Heart right ventricle (tissue), 16 donors: Measurements from ENCODE around the gene CHURC1. TPM values are rescaled to one million over a fixed set of nuclear protein-coding genes. Genes with fewer than 3 reads are reported as not detected.

ENCODE experiments used
- ATAC-seq, 8 donors: fragments of 200-7000 bp; cut with Tn5 transposase; one replicate each; pipeline ENCODE4 v1.9.1; 2020; ENCODE audit warnings: mild to moderate bottlenecking in 8 of 8, moderate library complexity in 8 of 8, moderate number of reproducible peaks in 1 of 8
- DNase-seq, 2 donors: peaks; one replicate each; pipeline ENCODE4 v3.0.0-alpha.2; 2020
- H3K27ac ChIP-seq, 10 donors: fragments of 200-600 bp; sonication (generic) in 2 of 10; one replicate each; pipeline versions ENCODE4 v1.5.0 to v1.8.0; 2020 to 2022; ENCODE audit warnings: mild to moderate bottlenecking in 3 of 10
- H3K27me3 ChIP-seq, 7 donors: fragments of 200-600 bp; one replicate each; pipeline ENCODE4 v1.8.0; 2021 to 2022; ENCODE audit warnings: mild to moderate bottlenecking in 2 of 7
- H3K36me3 ChIP-seq, 9 donors: fragments of 200-600 bp; sonication (generic) in 1 of 9; one replicate each; pipeline versions ENCODE4 v1.5.0 to v1.8.0; 2020 to 2022; ENCODE audit warnings: mild to moderate bottlenecking in 2 of 9
- H3K4me1 ChIP-seq, 9 donors: fragments of 200-600 bp; sonication (generic) in 1 of 9; one replicate each; pipeline versions ENCODE4 v1.5.0 to v1.8.0; 2020 to 2022; ENCODE audit warnings: mild to moderate bottlenecking in 4 of 9
- H3K4me3 ChIP-seq, 10 donors: fragments of 200-600 bp; sonication (generic) in 2 of 10; one replicate each; pipeline versions ENCODE4 v1.5.0 to v1.8.0; 2020 to 2022; ENCODE audit warnings: mild to moderate bottlenecking in 7 of 10, moderate library complexity in 2 of 10
- H3K9me3 ChIP-seq, 11 donors: fragments of 200-600 bp in 10 of 11; sonication (generic) in 2 of 11; one replicate each; pipeline versions ENCODE4 v1.5.0 to v1.8.0; 2013 to 2022; ENCODE audit warnings: mild to moderate bottlenecking in 2 of 11, control low read depth in 1 of 11, moderate library complexity in 1 of 11
- WGBS, 2 donors: extraction: QIAGEN DNeasy Blood & Tissue Kit; methylation state at CpG; one replicate each; pipeline ENCODE4 v1.1.7; 2013; ENCODE audit warnings: inconsistent platforms in 1 of 2; 5-methylcytosine and 5-hydroxymethylcytosine counted together
- intact Hi-C, 10 donors: fragments of 100-400 bp; cut with DNase I; formaldehyde crosslinking; loops; one replicate each; pipeline versions ENCODE4 v1.11.1 to v1.14.2; 2022
- polyA plus RNA-seq, 2 donors: library from polyadenylated mRNA; stranded (reverse); fragments of 200-250 nt; gene quantifications; one replicate each; pipeline ENCODE4 v1.2.3, GENCODE V29; 2013
- total RNA-seq, 10 donors: library from RNA; stranded (reverse); fragmentation: NEBNext Ultra II Directional in 3 of 10; extraction: Animal tissue kit (Norgen Biotek cat#: 25700) in 3 of 10; gene quantifications; one replicate each; pipeline versions ENCODE4 v1.2.1 to v1.2.4, GENCODE V29; 2021 to 2023
- TF ChIP-seq, protein P1 (sequence below), 9 donors: fragments of 200-600 bp; sonication (generic) in 2 of 9; IDR thresholded peaks; one replicate each; pipeline versions ENCODE4 v1.5.0 to v1.8.0; 2021 to 2022; ENCODE audit warnings: antibody characterized with exemption in 9 of 9, mild to moderate bottlenecking in 5 of 9, moderate library complexity in 1 of 9
- donor health status: Arrhythmogenic right ventricular cardiomyopathy.
- donor health status: ischemic (EF 13 %, LVEDD 7.1; RV severe dilation, severe dysfunction).
- donor health status: healthy with polysubstance abuse.
- donor health status: DM: no; HTN: yes; CAD: no.
- donor health status: DM: no; HTN: no; CAD: no.
- donor health status: ischemic (EF 25% LVEDD 6.9; RV normal size, moderate dysfunction).
- donor health status: ischemic (EF 25% LVEDD 5.7; RV mildly dilated, moderate dysfunction).
- donor health status: healthy.
- donor health status: DM: yes; HTN: yes; CAD: no.
- donor health status: Ischemic cardiomyopathy.
- donor health status: ischemic (EF 35%, LVEDD 5.7; RV mildly dilated, moderate dysfunction).
- donor health status: nonischemic (EF 11% LVEDD 7.7; RV severe dilation, severe dysfunction).
- donor health status: DM: yes; HTN: yes; CAD: no.
- donor health status: PGD.
- donor health status: ischemic (EF 29% LVEDD 5.4; RV normal size, mild dysfunction).
- donor health status: nonischemic (EF 23%, LVEDD 6.1; RV moderate dilation, normal function).

CHURC1 gene
- total and polyA plus RNA-seq, 12 donors: 46.2 to 98.8 (median 70.4) TPM

DNA sequence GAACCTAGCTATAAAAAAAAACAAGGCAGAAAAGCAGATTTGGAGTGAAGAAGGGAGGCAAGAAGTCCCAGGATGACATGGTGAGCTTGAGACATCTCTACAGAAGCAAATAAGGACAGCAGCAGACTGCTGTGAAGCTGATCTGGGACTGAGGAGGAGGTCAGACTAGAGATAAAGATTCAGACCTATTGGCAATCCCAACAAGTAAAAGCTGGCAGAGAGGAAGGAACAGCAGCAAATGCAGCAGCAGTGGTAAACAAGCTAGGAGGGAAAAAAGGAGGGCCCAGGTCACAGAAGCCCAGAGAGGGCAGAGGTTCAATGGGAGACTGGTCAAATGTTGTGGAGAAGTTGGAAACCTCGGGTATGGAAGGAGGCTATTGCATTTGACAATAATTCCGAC lies 45.9 kb upstream of the CHURC1 start:
- TF ChIP-seq, protein P1, sequence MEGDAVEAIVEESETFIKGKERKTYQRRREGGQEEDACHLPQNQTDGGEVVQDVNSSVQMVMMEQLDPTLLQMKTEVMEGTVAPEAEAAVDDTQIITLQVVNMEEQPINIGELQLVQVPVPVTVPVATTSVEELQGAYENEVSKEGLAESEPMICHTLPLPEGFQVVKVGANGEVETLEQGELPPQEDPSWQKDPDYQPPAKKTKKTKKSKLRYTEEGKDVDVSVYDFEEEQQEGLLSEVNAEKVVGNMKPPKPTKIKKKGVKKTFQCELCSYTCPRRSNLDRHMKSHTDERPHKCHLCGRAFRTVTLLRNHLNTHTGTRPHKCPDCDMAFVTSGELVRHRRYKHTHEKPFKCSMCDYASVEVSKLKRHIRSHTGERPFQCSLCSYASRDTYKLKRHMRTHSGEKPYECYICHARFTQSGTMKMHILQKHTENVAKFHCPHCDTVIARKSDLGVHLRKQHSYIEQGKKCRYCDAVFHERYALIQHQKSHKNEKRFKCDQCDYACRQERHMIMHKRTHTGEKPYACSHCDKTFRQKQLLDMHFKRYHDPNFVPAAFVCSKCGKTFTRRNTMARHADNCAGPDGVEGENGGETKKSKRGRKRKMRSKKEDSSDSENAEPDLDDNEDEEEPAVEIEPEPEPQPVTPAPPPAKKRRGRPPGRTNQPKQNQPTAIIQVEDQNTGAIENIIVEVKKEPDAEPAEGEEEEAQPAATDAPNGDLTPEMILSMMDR (IDR thresholded peaks at IDR 0.05): no peak
- no peak for DNase-seq
- no peaks in the 10 kb centered on the region for H3K36me3 ChIP-seq
- H3K9me3 ChIP-seq: no peaks in the 10 kb centered on the region
- H3K27ac ChIP-seq: no peak overlapping the region
- WGBS, 2 donors: 81 to 86% methylated on average over 2 of the region's 2 CpGs
- intact Hi-C loops: no loop called here
- H3K27me3 ChIP-seq: peaks cover 0 to 8% (median 0%) of the 10 kb centered on the region in 7 donors
- peaks cover 0 to 25% (median 6%) of the 10 kb centered on the region in 9 donors for H3K4me1 ChIP-seq
- peak in 1 of 8 donors; percentile 17 for ATAC-seq
- H3K4me3 ChIP-seq: no peak overlapping the region

DNA sequence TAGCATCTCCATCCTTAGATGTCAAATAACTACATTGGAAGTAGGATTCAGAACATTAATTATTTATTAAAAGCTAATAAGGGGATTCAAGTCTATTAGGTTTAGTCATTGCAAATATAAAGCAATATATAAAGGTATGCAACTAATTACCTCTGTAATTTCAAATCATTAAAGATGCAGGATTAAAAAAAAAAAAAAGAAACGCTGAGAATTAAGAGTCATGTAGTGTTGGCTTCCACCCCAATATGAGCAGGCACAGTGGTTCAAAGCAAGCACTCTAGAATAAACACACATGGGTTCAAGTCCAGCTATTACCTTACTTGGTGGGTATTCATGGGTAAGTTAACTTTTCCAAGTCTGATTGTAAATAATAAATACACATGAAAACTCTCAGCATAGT lies 45.4 kb upstream of the CHURC1 start:
- Histone ChIP-seq H3K4me3 (no peak overlapping the region), H3K9me3 (no peaks in the 10 kb centered on the region), H3K36me3 (no peaks in the 10 kb centered on the region), H3K27me3 (peaks cover 0 to 8% (median 0%) of the 10 kb centered on the region in 7 donors), H3K27ac (no peak overlapping the region), H3K4me1 (peaks cover 0 to 25% (median 6%) of the 10 kb centered on the region in 9 donors)
- intact Hi-C loops: no loop called here
- 77 to 86% methylated on average over 1 of the region's 1 CpG for WGBS, 2 donors
- ATAC-seq: no peak
- TF ChIP-seq, protein P1 (IDR thresholded peaks at IDR 0.05): no peak
- no peak for DNase-seq

DNA sequence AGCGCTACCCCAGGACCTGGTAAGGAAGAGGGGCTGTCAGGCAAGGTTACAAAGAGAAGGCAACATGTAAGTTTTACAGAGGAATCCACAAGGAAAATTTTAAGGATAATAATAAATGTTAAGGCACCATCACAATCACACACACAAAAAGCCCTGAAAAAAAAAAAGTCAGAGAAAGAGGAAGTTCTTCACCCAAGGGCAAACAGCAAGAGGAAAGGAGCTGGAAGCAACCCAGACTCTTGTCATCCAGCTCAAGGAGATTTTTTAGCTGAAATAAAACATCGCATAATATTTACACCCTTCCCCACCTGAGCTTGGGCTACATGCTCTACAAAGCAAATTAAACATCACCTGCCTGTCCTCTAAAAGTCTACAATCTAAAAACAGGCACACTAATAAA lies 44.1 kb upstream of the CHURC1 start:
- H3K4me1 ChIP-seq: peaks cover 0 to 29% (median 6%) of the 10 kb centered on the region in 9 donors

DNA sequence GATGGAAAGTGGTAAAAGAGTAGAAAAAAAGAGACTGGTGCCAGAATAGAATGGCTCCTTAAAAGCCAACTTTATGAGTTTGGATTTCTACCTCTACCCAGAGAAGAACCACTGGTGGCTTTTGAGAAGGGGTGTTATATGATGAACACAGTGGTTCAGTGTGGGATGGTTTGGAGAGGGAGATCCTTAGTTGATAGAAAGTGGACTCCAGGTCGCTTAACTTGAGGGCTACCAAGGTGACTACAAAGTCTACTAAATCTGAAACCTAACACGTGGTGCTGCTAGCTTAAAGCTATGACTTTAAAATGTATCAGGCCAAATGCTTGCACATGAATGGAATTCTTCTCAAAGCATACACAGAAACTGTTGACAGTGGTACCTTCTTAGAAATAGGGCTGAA lies 42.9 kb upstream of the CHURC1 start:
- no peaks in the 10 kb centered on the region for H3K36me3 ChIP-seq
- no peak for ATAC-seq
- DNase-seq: no peak
- intact Hi-C loops: no loop called here
- peaks cover 0 to 17% (median 0%) of the 10 kb centered on the region in 7 donors for H3K27me3 ChIP-seq
- H3K27ac ChIP-seq: no peak overlapping the region
- H3K9me3 ChIP-seq: no peaks in the 10 kb centered on the region
- 60 to 64% methylated on average over 2 of the region's 2 CpGs for WGBS, 2 donors
- TF ChIP-seq, protein P1 (IDR thresholded peaks at IDR 0.05): no peak
- H3K4me3 ChIP-seq: no peak overlapping the region
- peaks cover 0 to 26% (median 5%) of the 10 kb centered on the region in 9 donors for H3K4me1 ChIP-seq

More for the DNA sequence above, 44.1 kb upstream of the CHURC1 start:
- ATAC-seq: no peak
- no peaks in the 10 kb centered on the region for H3K9me3 ChIP-seq
- intact Hi-C loops: no loop called here
- TF ChIP-seq, protein P1 (IDR thresholded peaks at IDR 0.05): no peak
- DNase-seq: no peak
- H3K27ac ChIP-seq: no peak overlapping the region
- peaks cover 0 to 11% (median 0%) of the 10 kb centered on the region in 7 donors for H3K27me3 ChIP-seq
- H3K36me3 ChIP-seq: no peaks in the 10 kb centered on the region
- no peak overlapping the region for H3K4me3 ChIP-seq
- 58 to 69% methylated on average over 2 of the region's 2 CpGs for WGBS, 2 donors
